NCI-H446 treated with DMSO at 0.1 percent for 48 hours (cell line): ENCODE results near the gene CPTP.

ENCODE experiments used
- DNase-seq: peaks from one replicate; lab custom pipeline; 2025; lab: John Stamatoyannopoulos, UW

CPTP gene

DNA sequence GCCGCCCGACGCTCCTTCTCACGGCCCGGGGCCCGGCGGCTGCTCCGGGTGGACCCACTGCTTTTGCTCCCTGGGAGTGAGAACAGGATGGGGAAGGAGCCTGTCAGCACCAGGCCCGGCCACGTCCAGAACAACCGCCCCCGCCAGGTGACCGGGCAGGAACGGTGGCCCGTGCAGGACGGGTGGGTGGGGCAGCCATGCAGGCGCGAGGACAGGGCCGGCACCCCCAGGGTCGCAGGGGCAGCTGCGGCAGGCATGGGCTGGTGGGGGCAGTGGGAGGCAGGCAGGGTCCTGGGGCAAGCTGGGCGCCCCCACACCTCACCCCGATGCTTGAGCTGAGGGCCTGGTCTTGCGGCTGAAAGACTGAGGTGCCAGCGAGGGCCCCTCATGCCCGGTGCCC lies 11.8 kb downstream of the CPTP start:
- DNase-seq, result no peak

DNA sequence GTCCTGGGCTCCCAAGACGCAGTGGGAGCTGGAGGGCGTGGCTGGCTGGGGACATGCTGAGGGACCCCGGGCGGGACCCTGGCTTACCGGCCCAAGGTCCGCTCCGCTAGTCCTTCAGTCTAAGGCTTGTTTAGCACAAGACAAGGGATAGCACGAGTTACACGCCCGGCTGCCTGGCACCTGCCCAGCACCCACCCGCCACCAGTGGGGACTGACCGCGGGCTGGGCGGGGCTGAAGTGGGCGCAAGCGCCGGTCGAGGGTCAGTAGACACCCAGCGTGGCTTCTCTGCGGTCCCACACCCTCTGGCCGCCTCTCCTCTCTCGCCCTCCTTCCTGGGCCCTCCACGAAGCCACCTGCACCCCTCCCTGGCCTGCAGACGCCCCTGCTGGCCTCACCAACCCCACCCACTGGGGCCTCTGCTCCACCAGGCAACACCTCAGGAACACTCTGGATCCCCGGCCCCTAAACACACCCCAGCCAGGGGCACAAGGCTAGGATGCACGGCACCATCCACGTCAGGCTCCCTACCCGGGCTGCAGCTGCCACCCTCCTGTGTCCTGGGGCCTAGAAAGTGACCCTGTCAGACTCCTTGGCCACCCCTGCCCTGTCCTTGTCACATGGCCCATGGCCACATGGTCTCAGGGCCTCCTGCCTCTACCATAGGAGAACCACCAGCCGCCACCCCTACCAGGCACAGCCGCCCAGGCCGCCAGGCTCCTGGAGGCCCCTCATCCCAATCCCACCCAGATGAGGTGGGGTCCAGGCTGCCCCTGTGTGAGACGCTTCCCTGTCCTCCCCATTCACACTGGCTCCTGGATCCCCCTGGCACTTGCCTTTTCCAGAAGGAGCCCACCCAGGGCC lies 12.6 kb downstream of the CPTP start:
- DNase-seq, result no peak

GRCh38 chr1:1337793-1338147 lies 13.2 kb downstream of the CPTP start:
- no peak for DNase-seq

- no peak for DNase-seq
These were observed 13.7 kb downstream of the CPTP start for GRCh38 chr1:1338278-1338677.

DNA sequence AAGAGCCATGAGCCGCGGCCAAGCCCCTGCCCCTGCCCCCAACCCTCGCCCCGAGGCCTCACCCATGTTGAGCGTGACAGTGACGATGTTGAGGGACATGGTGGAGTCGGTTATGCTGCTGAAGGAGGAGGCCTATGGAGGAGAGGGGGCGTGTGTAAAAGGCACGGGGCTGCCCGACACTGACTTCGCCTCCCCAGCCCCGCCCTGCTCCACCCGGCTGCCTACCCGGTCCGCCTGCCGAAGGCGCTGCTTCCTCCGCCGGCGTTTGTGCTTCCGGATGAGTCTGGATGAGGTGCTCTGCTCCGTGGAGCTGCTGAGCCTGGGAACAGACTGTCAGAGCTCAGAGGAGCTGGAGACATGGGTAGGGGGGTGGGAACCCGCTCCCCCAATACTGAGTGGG lies 15.6 kb downstream of the CPTP start:
- DNase-seq, result no peak

GRCh38 chr1:1340791-1341548 lies 16.4 kb downstream of the CPTP start:
- no peak for DNase-seq

GRCh38 chr1:1341549-1342021 lies 17.0 kb downstream of the CPTP start:
- DNase-seq, result no peak

- DNase-seq, result no peak
These were observed 17.5 kb downstream of the CPTP start for GRCh38 chr1:1342061-1342562.

GRCh38 chr1:1342584-1343115 lies 18.0 kb downstream of the CPTP start:
- DNase-seq, result no peak

DNA sequence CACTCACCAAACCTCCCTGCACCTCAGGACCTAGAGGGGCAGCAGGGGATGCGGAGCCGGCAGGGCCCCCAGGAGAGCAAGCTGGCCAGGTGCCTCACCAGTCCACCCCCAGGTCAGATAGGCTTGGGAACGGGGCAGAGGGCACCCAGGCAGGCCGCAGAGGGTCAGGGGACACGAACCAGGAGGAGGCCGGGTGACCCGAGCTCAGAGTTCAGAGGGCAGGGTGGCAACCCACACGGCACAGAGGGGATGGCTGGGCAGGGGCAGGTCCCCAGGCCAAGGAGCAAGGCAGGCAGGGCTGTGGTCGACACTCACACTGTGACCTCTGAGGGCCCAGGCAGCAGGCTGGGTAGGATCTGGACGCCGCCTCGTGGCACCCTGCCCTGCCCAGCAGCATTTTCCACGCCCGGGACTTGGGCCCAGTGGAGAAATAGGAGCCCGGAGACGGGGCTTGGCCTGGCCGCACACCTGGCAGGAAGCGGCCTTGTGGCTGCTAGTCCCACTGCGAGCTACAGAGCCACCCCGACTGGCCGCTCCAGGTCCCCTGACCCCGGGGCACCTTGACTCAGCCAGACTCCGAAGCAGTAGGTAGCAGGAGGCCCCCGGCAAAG lies 19.3 kb downstream of the CPTP start:
- DNase-seq, result no peak

- DNase-seq, result no peak
These were observed 20.2 kb downstream of the CPTP start for GRCh38 chr1:1344655-1345361.

GRCh38 chr1:1345384-1345783 lies 20.8 kb downstream of the CPTP start:
- DNase-seq, result no peak

- no peak for DNase-seq
These were observed 21.4 kb downstream of the CPTP start for GRCh38 chr1:1345860-1346500.

DNA sequence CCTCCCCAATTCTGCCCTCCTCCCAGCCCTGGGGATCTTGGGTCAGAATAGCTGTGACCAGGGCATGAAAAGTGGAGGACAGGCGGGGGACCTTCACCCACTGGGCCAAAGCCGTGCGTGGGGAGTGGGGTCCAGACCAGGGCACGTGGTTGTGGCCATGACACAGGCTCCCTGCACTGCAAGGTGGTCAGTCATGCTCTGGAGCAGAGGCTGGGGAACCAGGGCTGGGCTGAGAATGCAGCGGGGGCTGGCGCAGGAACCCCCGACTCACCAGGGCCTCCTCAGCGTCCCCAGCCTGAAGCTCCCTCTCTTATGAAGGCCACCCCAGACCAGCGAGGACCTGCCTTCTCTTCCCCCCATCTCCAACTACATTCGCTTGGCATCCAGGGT lies 21.9 kb downstream of the CPTP start:
- no peak for DNase-seq

- no peak for DNase-seq
These were observed 22.5 kb downstream of the CPTP start for GRCh38 chr1:1347026-1347595.

GRCh38 chr1:1347663-1348419 lies 23.2 kb downstream of the CPTP start:
- DNase-seq, result no peak

DNA sequence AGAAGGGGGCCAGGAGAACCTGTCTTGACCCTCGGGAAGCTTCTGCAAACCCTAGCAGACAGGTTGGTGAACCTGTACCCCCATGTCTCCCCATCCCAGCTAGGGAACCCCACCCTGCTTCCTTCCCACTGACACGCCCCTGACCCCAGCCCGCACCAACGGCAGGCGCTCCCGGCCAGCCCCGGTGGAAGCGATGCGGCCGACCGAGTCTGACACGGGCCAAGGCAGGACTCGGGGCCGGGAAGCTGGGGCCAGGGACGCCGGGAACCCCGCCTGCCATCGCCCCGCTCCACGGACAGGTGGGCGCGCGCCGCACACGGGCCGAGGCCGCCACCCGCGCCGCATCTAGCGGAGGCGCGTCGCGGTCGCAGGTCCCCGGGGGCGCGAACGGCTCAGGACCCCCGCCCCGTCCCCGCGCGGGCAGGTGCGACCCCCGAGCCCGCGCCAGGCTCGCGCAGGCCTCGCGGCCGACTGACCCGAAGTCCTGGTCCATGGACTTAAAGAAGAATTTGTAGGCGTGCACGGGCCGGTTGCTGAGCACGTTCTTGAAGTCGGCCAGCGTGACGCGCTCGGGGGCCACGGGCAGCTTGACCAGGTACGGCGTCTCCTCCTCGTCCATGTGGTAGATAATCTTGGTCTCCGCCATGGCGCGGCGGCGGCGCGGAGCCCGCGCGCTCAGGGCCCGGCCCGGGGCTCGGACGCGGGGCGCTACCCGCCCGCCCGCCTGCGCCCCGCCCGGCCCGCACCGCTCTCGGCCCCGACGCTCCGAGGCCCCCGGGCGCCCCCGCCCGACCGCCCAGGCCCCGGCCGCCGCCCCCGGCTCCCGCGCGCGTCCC lies 24.0 kb downstream of the CPTP start:
- DNase-seq, result no peak

DNA sequence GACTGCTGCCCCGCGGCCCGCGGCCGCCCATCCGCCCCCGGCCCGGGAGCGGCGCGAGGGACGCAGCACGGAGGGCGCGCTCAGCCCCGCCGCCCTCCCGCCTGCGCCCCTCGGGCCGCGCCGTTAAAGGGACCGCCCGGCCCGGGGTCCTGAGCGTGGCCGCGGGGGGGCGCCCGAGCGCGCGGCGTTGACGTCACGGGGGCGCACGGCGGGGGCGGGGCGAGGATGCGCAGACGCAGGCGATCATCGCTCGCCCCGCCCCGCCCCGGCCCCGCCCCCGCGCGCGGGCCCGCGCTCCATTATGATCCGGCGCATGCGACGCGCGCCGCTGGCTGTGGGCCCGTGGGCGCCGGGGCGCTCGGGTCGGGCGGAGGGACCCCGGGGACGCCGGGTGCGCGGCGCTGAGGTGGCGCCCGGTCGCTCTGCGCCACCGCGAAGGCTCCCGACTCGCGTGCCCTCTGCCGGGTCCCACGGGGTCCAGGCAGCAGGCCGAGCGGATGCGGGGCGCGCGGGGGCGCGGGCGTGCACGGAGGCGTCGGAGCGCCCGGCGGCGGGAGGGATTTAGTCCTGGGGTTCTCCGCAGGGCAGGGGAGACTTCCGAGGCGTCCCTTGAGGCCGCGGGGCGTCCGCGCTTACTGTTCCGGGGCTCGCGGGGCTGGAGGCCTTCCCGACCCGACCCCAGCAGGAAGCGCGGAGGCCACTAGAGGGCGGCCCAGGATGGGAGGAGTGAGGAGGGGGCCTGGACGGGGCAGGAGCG lies 24.8 kb downstream of the CPTP start, which contains the start of gene DVL1:
DVL1 (minus strand) TSS at position 163 of the 757 bp plus-strand sequence. CDS start 353 bp downstream, outside the sequence.
- DNase-seq, result no peak
